ENCODE results near the gene CTDSPL.

- TF ChIP-seq, protein P1, sequence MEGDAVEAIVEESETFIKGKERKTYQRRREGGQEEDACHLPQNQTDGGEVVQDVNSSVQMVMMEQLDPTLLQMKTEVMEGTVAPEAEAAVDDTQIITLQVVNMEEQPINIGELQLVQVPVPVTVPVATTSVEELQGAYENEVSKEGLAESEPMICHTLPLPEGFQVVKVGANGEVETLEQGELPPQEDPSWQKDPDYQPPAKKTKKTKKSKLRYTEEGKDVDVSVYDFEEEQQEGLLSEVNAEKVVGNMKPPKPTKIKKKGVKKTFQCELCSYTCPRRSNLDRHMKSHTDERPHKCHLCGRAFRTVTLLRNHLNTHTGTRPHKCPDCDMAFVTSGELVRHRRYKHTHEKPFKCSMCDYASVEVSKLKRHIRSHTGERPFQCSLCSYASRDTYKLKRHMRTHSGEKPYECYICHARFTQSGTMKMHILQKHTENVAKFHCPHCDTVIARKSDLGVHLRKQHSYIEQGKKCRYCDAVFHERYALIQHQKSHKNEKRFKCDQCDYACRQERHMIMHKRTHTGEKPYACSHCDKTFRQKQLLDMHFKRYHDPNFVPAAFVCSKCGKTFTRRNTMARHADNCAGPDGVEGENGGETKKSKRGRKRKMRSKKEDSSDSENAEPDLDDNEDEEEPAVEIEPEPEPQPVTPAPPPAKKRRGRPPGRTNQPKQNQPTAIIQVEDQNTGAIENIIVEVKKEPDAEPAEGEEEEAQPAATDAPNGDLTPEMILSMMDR (IDR thresholded peaks at IDR 0.05; ENCODE audit: poor library complexity) = no peak
- TF ChIP-seq EZH2phosphoT487 (IDR thresholded peaks at IDR 0.05; ENCODE audit: low read depth, severe bottlenecking, unreplicated experiment) = no peak
Measured at GRCh38 chr3:37887824-37888223, 26.1 kb downstream of the CTDSPL start.
